ENCODE results near the gene LRCH4. TPM values are rescaled to one million over a fixed set of nuclear protein-coding genes. Genes with fewer than 3 reads are reported as not detected.
A peak's percentile ranks its signal among the peaks of the same experiment; 100 is the strongest.
"Not testable (repeated sequence)": the region's sequence is repeated elsewhere in the genome, so short reads cannot be mapped to it uniquely, and the experiment has no call there.

LRCH4 gene
- total RNA-seq, 1 experiment from 2014 or later, result 42.4 TPM

- DNase-seq (ENCODE audit: low spot score), result no peak
- Histone ChIP-seq H3K27me3 (replicated peaks; ENCODE audit: insufficient read depth, low read depth, low read length, poor library complexity) (no peaks in the 10 kb centered on the region), H3K4me3 (ENCODE audit: low read depth, low read length, poor library complexity, severe bottlenecking) (peak overlapping the region; percentile 59), H3K4me1 (ENCODE audit: insufficient read depth, low read length, poor library complexity, severe bottlenecking) (peaks cover 3% of the 10 kb centered on the region), H3K27ac (ENCODE audit: low read depth, low read length, poor library complexity, severe bottlenecking) (peak overlapping the region; percentile 84), H3K9me3 (ENCODE audit: low read depth, low read length, poor library complexity, severe bottlenecking) (no peaks in the 10 kb centered on the region), H3K36me3 (ENCODE audit: insufficient read depth, low read length, poor library complexity, severe bottlenecking) (no peaks in the 10 kb centered on the region)
- no peak for TF ChIP-seq CTCF (conservative IDR thresholded peaks at IDR 0.05; ENCODE audit: low read depth, low read length)
- no peak for TF ChIP-seq EZH2 (IDR thresholded peaks at IDR 0.05; ENCODE audit: borderline replicate concordance, low read depth, low read length, poor library complexity, severe bottlenecking)
- CTCF ChIA-PET, result no interaction called here
- POLR2A ChIA-PET (ENCODE audit: low non-redundant PET), result interaction anchor here (0.7 kb wide), 1 partner anchor 110 kb away, joined by 3 read pairs; the partner anchor contains the start of gene ZCWPW1
- BruUV-seq (replicated peaks), result TSS peak; percentile 100
- intact Hi-C loops (cut with micrococcal nuclease; ENCODE audit: unreplicated experiment), result loop anchor here (2.0 kb wide), 1 partner anchor 60 kb away; the partner anchor contains the start of gene TSC22D4
These were observed 47.6 kb downstream of the LRCH4 start for GRCh38 chr7:100538348-100538653.

GRCh38 chr7:100536695-100537094 lies 49.2 kb downstream of the LRCH4 start:
- H3K36me3 ChIP-seq (ENCODE audit: insufficient read depth, low read length, poor library complexity, severe bottlenecking); H3K4me1 ChIP-seq (ENCODE audit: insufficient read depth, low read length, poor library complexity, severe bottlenecking); intact Hi-C loops (cut with micrococcal nuclease; ENCODE audit: unreplicated experiment); H3K27me3 ChIP-seq (replicated peaks; ENCODE audit: insufficient read depth, low read depth, low read length, poor library complexity); H3K27ac ChIP-seq (ENCODE audit: low read depth, low read length, poor library complexity, severe bottlenecking); H3K4me3 ChIP-seq (ENCODE audit: low read depth, low read length, poor library complexity, severe bottlenecking); DNase-seq (ENCODE audit: low spot score); H3K9me3 ChIP-seq (ENCODE audit: low read depth, low read length, poor library complexity, severe bottlenecking); BruUV-seq (replicated peaks): not testable (repeated sequence)
- ChIA-PET POLR2A (ENCODE audit: low non-redundant PET) (interaction anchor here (0.7 kb wide), 1 partner anchor 47 kb away, joined by 9 read pairs; no protein-coding TSS in a partner anchor), CTCF (interaction anchor here (0.6 kb wide), 1 partner anchor 220 kb away, joined by 3 read pairs; no protein-coding TSS in a partner anchor)

GRCh38 chr7:100535982-100536381 lies 49.9 kb downstream of the LRCH4 start:
- DNase-seq (ENCODE audit: low spot score); H3K4me3 ChIP-seq (ENCODE audit: low read depth, low read length, poor library complexity, severe bottlenecking); H3K27me3 ChIP-seq (replicated peaks; ENCODE audit: insufficient read depth, low read depth, low read length, poor library complexity); H3K36me3 ChIP-seq (ENCODE audit: insufficient read depth, low read length, poor library complexity, severe bottlenecking); intact Hi-C loops (cut with micrococcal nuclease; ENCODE audit: unreplicated experiment); BruUV-seq (replicated peaks); H3K4me1 ChIP-seq (ENCODE audit: insufficient read depth, low read length, poor library complexity, severe bottlenecking); H3K9me3 ChIP-seq (ENCODE audit: low read depth, low read length, poor library complexity, severe bottlenecking); POLR2A ChIA-PET (ENCODE audit: low non-redundant PET); H3K27ac ChIP-seq (ENCODE audit: low read depth, low read length, poor library complexity, severe bottlenecking): not testable (repeated sequence)
- CTCF ChIA-PET, result interaction anchor here (0.6 kb wide), 1 partner anchor 220 kb away, joined by 3 read pairs; no protein-coding TSS in a partner anchor

- TF ChIP-seq EZH2 (IDR thresholded peaks at IDR 0.05; ENCODE audit: borderline replicate concordance, low read depth, low read length, poor library complexity, severe bottlenecking), result no peak
- no peak for TF ChIP-seq CTCF (conservative IDR thresholded peaks at IDR 0.05; ENCODE audit: low read depth, low read length)
- CTCF ChIA-PET, result no interaction called here
These were observed 53.5 kb downstream of the LRCH4 start for GRCh38 chr7:100532165-100533022.

GRCh38 chr7:100528108-100528866 lies 57.6 kb downstream of the LRCH4 start:
- BruUV-seq (replicated peaks); H3K27me3 ChIP-seq (replicated peaks; ENCODE audit: insufficient read depth, low read depth, low read length, poor library complexity); H3K36me3 ChIP-seq (ENCODE audit: insufficient read depth, low read length, poor library complexity, severe bottlenecking); H3K4me1 ChIP-seq (ENCODE audit: insufficient read depth, low read length, poor library complexity, severe bottlenecking); CTCF ChIA-PET; H3K27ac ChIP-seq (ENCODE audit: low read depth, low read length, poor library complexity, severe bottlenecking); intact Hi-C loops (cut with micrococcal nuclease; ENCODE audit: unreplicated experiment); H3K4me3 ChIP-seq (ENCODE audit: low read depth, low read length, poor library complexity, severe bottlenecking); H3K9me3 ChIP-seq (ENCODE audit: low read depth, low read length, poor library complexity, severe bottlenecking); DNase-seq (ENCODE audit: low spot score): not testable (repeated sequence)
- POLR2A ChIA-PET (ENCODE audit: low non-redundant PET), result interaction anchor here (0.5 kb wide), 1 partner anchor 143 kb away, joined by 3 read pairs; no protein-coding TSS in a partner anchor

More at GRCh38 chr7:100532165-100533022, 53.5 kb downstream of the LRCH4 start:
- H3K36me3 ChIP-seq (ENCODE audit: insufficient read depth, low read length, poor library complexity, severe bottlenecking), result no peaks in the 10 kb centered on the region
- BruUV-seq (replicated peaks), result no TSS peak
- H3K4me3 ChIP-seq (ENCODE audit: low read depth, low read length, poor library complexity, severe bottlenecking), result no peak overlapping the region
- no peak overlapping the region for H3K27ac ChIP-seq (ENCODE audit: low read depth, low read length, poor library complexity, severe bottlenecking)
- H3K9me3 ChIP-seq (ENCODE audit: low read depth, low read length, poor library complexity, severe bottlenecking), result no peaks in the 10 kb centered on the region
- no peaks in the 10 kb centered on the region for H3K4me1 ChIP-seq (ENCODE audit: insufficient read depth, low read length, poor library complexity, severe bottlenecking)
- intact Hi-C loops (cut with micrococcal nuclease; ENCODE audit: unreplicated experiment), result no loop called here
- POLR2A ChIA-PET (ENCODE audit: low non-redundant PET), result no interaction called here
- DNase-seq (ENCODE audit: low spot score), result no peak
- H3K27me3 ChIP-seq (replicated peaks; ENCODE audit: insufficient read depth, low read depth, low read length, poor library complexity), result no peaks in the 10 kb centered on the region

Measured in A673 (cell line).